K562 (cell line): Measurements from ENCODE around the gene USH2A. TPM values are rescaled to one million over a fixed set of nuclear protein-coding genes. Genes with fewer than 3 reads are reported as not detected.

ENCODE experiments used
- ATAC-seq: fragments of 200-7000 bp; cut with Tn5 transposase; 3 replicates; pipeline ENCODE4 v1.9.1; 2020; ENCODE audit warnings: moderate library complexity
- BruUV-seq: library from RNA; stranded (reverse); fragments of 400-500 nt; replicated peaks from 2 replicates; lab custom pipeline; 2021; lab: Mats Ljungman, UMichigan
- CTCF ChIA-PET: fragments of 300-600 bp; formaldehyde crosslinking; extraction: SDS; loops from one replicate; lab custom pipeline; 2021; ENCODE audit warnings: low intra/inter-chr PET ratio; lab: Yijun Ruan, JAX
- POLR2A ChIA-PET: fragments of 300-600, 350-650 bp; sonication (Branson Sonifier 250); formaldehyde crosslinking; extraction: SDS; loops from one replicate; lab custom pipeline; 2021; ENCODE audit warnings: antibody characterized with exemption, inconsistent platforms; lab: Yijun Ruan, JAX
- DNase-seq, 4 experiments: peaks; one replicate each; pipeline versions ENCODE4 v3.0.0 to v3.0.0-alpha.2; 2011 to 2018; ENCODE audit warnings: low spot score in 3 of 4, mixed read lengths in 3 of 4; ENCODE audit errors: extremely low read depth in 1 of 4
- FAIRE-seq: peaks from 2 replicates; lab custom pipeline; 2011; peaks lifted over from hg19 to GRCh38; lab: Jason Lieb, UNC
- H2AFZ ChIP-seq: 2 replicates; pipeline ENCODE4 v1.6.0; 2011; ENCODE audit warnings: low read depth, low read length, control low read depth, inconsistent platforms
- H3K27ac ChIP-seq: fragments of 200-600 bp; 3 replicates; pipeline ENCODE4 v1.8.0; 2011; ENCODE audit warnings: low read depth, mild to moderate bottlenecking, control low read depth, inconsistent platforms, low read length, moderate library complexity, mixed read lengths; ENCODE audit errors: extremely low read depth
- H3K27me3 ChIP-seq, 2 experiments: fragments of 300-600 bp in 1 of 2; 2 replicates in 1 of 2; 3 replicates in 1 of 2; pipeline versions ENCODE4 v1.6.0 to v1.8.0; 2011; ENCODE audit warnings: inconsistent platforms in 2 of 2, low read length in 2 of 2, mild to moderate bottlenecking in 1 of 2, mixed read lengths in 1 of 2, moderate library complexity in 1 of 2; ENCODE audit not compliant: control insufficient read depth in 2 of 2, insufficient read depth in 2 of 2
- H3K36me3 ChIP-seq: fragments of 300-600 bp; 3 replicates; pipeline ENCODE4 v1.8.0; 2011; ENCODE audit warnings: mild to moderate bottlenecking, low read length, inconsistent platforms; ENCODE audit not compliant: control insufficient read depth, insufficient read depth
- H3K4me1 ChIP-seq, 2 experiments: fragments of 200-600 bp in 1 of 2; replicated peaks in 1 of 2; 2 replicates in 1 of 2; 3 replicates in 1 of 2; pipeline versions ENCODE4 v1.5.1 to v1.8.0; 2011; ENCODE audit warnings: inconsistent platforms in 2 of 2, low read length in 2 of 2, mild to moderate bottlenecking in 1 of 2, mixed read lengths in 1 of 2, moderate library complexity in 1 of 2; ENCODE audit not compliant: control insufficient read depth in 2 of 2, insufficient read depth in 2 of 2
- H3K4me2 ChIP-seq: 2 replicates; pipeline ENCODE4 v1.6.1; 2011; ENCODE audit warnings: low read length, control low read depth, inconsistent platforms, mixed read lengths; ENCODE audit not compliant: insufficient read depth
- H3K4me3 ChIP-seq: fragments of 200-600 bp; sonication (generic), shearing (Covaris generic); 2 replicates; pipeline ENCODE4 v1.5.1; 2016; ENCODE audit warnings: control low read depth, inconsistent platforms
- H3K79me2 ChIP-seq: fragments of 200-600 bp; 3 replicates; pipeline ENCODE4 v1.8.0; 2011; ENCODE audit warnings: low read length, inconsistent platforms; ENCODE audit not compliant: control insufficient read depth, insufficient read depth
- H3K9ac ChIP-seq, 2 experiments: 2 replicates each; pipeline versions ENCODE4 v1.6.0 to v1.6.1; 2011; ENCODE audit warnings: low read depth in 2 of 2, low read length in 2 of 2, control low read depth in 1 of 2, inconsistent platforms in 1 of 2, mild to moderate bottlenecking in 1 of 2, mixed read lengths in 1 of 2; ENCODE audit not compliant: insufficient read depth in 1 of 2
- H3K9me1 ChIP-seq: one replicate; pipeline ENCODE4 v1.6.0; 2011; ENCODE audit warnings: inconsistent platforms, mild to moderate bottlenecking, low read length, moderate library complexity; ENCODE audit not compliant: control insufficient read depth, insufficient read depth
- H3K9me3 ChIP-seq: replicated peaks from 2 replicates; pipeline ENCODE4 v1.5.1; 2011; ENCODE audit warnings: low read depth, low read length, inconsistent platforms; ENCODE audit not compliant: control insufficient read depth, insufficient read depth
- H4K20me1 ChIP-seq: replicated peaks from 2 replicates; pipeline ENCODE4 v1.6.1; 2011; ENCODE audit warnings: low read length, inconsistent platforms, mixed read lengths; ENCODE audit not compliant: control insufficient read depth, insufficient read depth
- CREM ChIP-seq: IDR thresholded peaks from 2 replicates; pipeline ENCODE4 v1.6.1; 2014; ENCODE audit warnings: antibody characterized with exemption, low read depth
- CXXC5 ChIP-seq: fragments of 250-450 bp; sonication (Bioruptor Pico); IDR thresholded peaks from 2 replicates; pipeline ENCODE4 v1.8.0; 2022; ENCODE audit warnings: inconsistent platforms, mild to moderate bottlenecking, moderate library complexity
- KAT8 ChIP-seq: fragments of 450-650 bp; IDR thresholded peaks from 2 replicates; pipeline ENCODE4 v1.6.1; 2016; ENCODE audit warnings: low read depth, mild to moderate bottlenecking
- MTA3 ChIP-seq: fragments of 450-650 bp; formaldehyde crosslinking; IDR thresholded peaks from 2 replicates; pipeline ENCODE4 v1.6.1; 2017; ENCODE audit warnings: mild to moderate bottlenecking, borderline replicate concordance
- NFIX ChIP-seq: fragments of 250-450 bp; sonication (Bioruptor Pico); IDR thresholded peaks from 2 replicates; pipeline ENCODE4 v1.4.0; 2020; ENCODE audit warnings: low read depth, mild to moderate bottlenecking, moderate library complexity
- RHOXF2B ChIP-seq: fragments of 250-450 bp; sonication (Bioruptor Pico); conservative IDR thresholded peaks from 2 replicates; pipeline ENCODE4 v1.5.1; 2021
- SP2 ChIP-seq: IDR thresholded peaks from 2 replicates; pipeline ENCODE4 v1.6.1; 2011; ENCODE audit warnings: mild to moderate bottlenecking, low read depth, low read length, moderate library complexity; ENCODE audit not compliant: poor library complexity, severe bottlenecking; ENCODE audit errors: extremely low read depth
- ZNF347 ChIP-seq: fragments of 450-650 bp; formaldehyde crosslinking; IDR thresholded peaks from 2 replicates; pipeline ENCODE4 v1.4.0; 2020; ENCODE audit warnings: low read depth, mild to moderate bottlenecking, moderate library complexity
- ZNF57 ChIP-seq: fragments of 450-650 bp; formaldehyde crosslinking; IDR thresholded peaks from 2 replicates; pipeline ENCODE4 v1.4.0; 2020; ENCODE audit warnings: mild to moderate bottlenecking, moderate library complexity
- ZNF586 ChIP-seq: fragments of 450-650 bp; formaldehyde crosslinking; conservative IDR thresholded peaks from 2 replicates; pipeline ENCODE4 v1.4.0; 2020; ENCODE audit warnings: mild to moderate bottlenecking, moderate library complexity
- WGBS: fragments of 100-300 bp; shearing (Covaris generic); methylation state at CpG from one replicate; pipeline ENCODE4 v1.1.6; 2016; ENCODE audit warnings: low coverage, mixed read lengths; ENCODE audit not compliant: insufficient coverage; ENCODE audit errors: missing lambda C conversion rate; 5-methylcytosine and 5-hydroxymethylcytosine counted together
- in situ Hi-C: fragments of 300-500 bp; cut with MboI; formaldehyde crosslinking; loops from 4 replicates; pipeline ENCODE4 v1.15.0; 2018; ENCODE audit warnings: inconsistent platforms, mixed read lengths
- intact Hi-C: fragments of 100-400 bp; cut with micrococcal nuclease; formaldehyde crosslinking; loops from 2 replicates; pipeline ENCODE4 v1.14.2; 2022
- polyA plus RNA-seq, 8 experiments: library from polyadenylated mRNA; depleted of rRNA in 4 of 8; stranded (reverse) in 5 of 8; unstranded in 3 of 8; fragments of >200 nt; fragmentation: Nextera tagmentation in 2 of 8; fragmentation: Illumina TruSeq in 1 of 8; extraction: Ambion mirVana in 2 of 8; extraction: Trizol in 1 of 8; gene quantifications; 2 replicates each; pipeline versions ENCODE4 v1.2.1 to v1.2.3, GENCODE V29; 2011 to 2014; ENCODE audit warnings: inconsistent platforms in 1 of 8, missing spikeins in 1 of 8
- total RNA-seq, 7 experiments: library from RNA; depleted of rRNA in 6 of 7; stranded (reverse); fragments of >200 nt in 6 of 7; fragmentation: Illumina TruSeq in 2 of 7; extraction: Trizol in 2 of 7; gene quantifications; 2 replicates each; pipeline versions ENCODE4 v1.2.1 to v1.2.3, GENCODE V29; 2011 to 2021; ENCODE audit warnings: low replicate concordance in 1 of 7
- TF ChIP-seq, protein P1 (sequence below): fragments of 150-350 bp; conservative IDR thresholded peaks from 2 replicates; pipeline ENCODE4 v1.6.1; 2014; ENCODE audit warnings: low read length

USH2A gene
- total and polyA plus RNA-seq, 9 of the 15 experiments (the other 6 are each of a cell fraction or from before 2014, with no cell fraction given): under 0.01 TPM; not detected in 7

DNA sequence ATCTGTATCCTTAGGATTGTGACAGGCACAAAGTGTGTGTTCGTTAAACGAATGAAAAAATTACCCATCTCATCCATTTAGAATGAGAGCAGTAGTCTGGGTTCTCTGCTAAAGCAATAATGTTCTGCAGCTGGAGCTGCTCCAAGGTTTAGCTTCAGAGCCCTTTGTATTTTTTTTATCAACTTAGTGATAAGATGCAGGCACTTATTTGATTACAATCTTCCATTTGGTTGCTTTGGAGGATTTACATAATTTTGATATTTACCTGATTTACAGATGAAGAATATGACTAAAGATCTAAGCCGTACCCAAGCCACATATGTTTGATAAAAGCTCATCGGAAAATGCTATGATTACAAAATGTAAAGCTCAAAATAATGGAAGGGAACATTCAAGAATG lies 654.9 kb downstream of the USH2A start:
- CTCF ChIA-PET: no interaction called here
- no peaks in the 10 kb centered on the region for H3K79me2 ChIP-seq
- no peak overlapping the region for H3K9ac ChIP-seq
- intact Hi-C loops (no loop called here), in situ Hi-C loops (no loop called here)
- TF ChIP-seq ZNF347 (CRISPR knock-in tag) (no peak), CXXC5 (CRISPR knock-in tag) (no peak), NFIX (CRISPR knock-in tag) (no peak)
- DNase-seq (no peak), ATAC-seq (no peak), FAIRE-seq (no peak)
- H3K4me1 ChIP-seq: no peaks in the 10 kb centered on the region
- BruUV-seq: no TSS peak
- WGBS: 0% methylated on average over 4 of the region's 4 CpGs
- H3K4me3 ChIP-seq: no peak overlapping the region
- no peaks in the 10 kb centered on the region for H3K9me1 ChIP-seq
- no peaks in the 10 kb centered on the region for H3K36me3 ChIP-seq
- no peaks in the 10 kb centered on the region for H4K20me1 ChIP-seq
- no peak overlapping the region for H3K4me2 ChIP-seq
- no peak overlapping the region for H3K27ac ChIP-seq
- no peaks in the 10 kb centered on the region; the same call in 1 of the 2 replicates for H3K9me3 ChIP-seq
- POLR2A ChIA-PET: no interaction called here
- H2AFZ ChIP-seq: no peak overlapping the region
- no peaks in the 10 kb centered on the region for H3K27me3 ChIP-seq

DNA sequence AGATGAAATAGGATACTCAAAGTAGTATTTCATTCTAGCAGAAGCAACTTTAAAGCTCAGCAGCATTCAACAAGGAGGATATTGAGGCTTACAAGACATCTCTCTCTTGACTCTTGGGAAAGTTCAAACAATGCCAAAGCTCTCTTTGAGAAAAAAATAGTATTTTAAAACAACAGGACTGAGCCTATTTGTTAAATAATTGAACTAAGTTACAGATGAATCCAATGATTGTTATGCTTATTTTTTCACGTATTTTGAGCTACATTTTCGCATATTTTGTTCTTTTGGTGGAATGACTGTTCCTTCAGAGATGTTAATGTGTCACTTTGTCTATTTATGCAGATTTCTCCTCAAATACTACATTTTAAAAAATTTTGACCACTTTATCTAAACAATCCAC lies 655.5 kb downstream of the USH2A start:
- H3K27me3 ChIP-seq: no peaks in the 10 kb centered on the region
- ChIA-PET CTCF (no interaction called here), POLR2A (no interaction called here)
- H3K27ac ChIP-seq: no peak overlapping the region
- no peak overlapping the region for H3K9ac ChIP-seq
- H3K4me3 ChIP-seq: no peak overlapping the region
- no TSS peak for BruUV-seq
- FAIRE-seq: no peak
- no peaks in the 10 kb centered on the region for H3K9me1 ChIP-seq
- no peak overlapping the region for H3K4me2 ChIP-seq
- in situ Hi-C loops: no loop called here
- H3K36me3 ChIP-seq: no peaks in the 10 kb centered on the region
- intact Hi-C loops: no loop called here
- WGBS: 0% methylated on average over 2 of the region's 2 CpGs
- H3K9me3 ChIP-seq: no peaks in the 10 kb centered on the region; the same call in 1 of the 2 replicates
- no peak for DNase-seq
- H3K4me1 ChIP-seq: no peaks in the 10 kb centered on the region
- H3K79me2 ChIP-seq: no peaks in the 10 kb centered on the region
- ATAC-seq: no peak
- no peaks in the 10 kb centered on the region for H4K20me1 ChIP-seq
- H2AFZ ChIP-seq: no peak overlapping the region
- TF ChIP-seq ZNF57 (no peak), ZNF586 (CRISPR knock-in tag) (no peak), MTA3 (no peak), KAT8 (no peak), CREM (no peak), SP2 (no peak), RHOXF2B (CRISPR knock-in tag) (no peak)
- TF ChIP-seq, protein P1, sequence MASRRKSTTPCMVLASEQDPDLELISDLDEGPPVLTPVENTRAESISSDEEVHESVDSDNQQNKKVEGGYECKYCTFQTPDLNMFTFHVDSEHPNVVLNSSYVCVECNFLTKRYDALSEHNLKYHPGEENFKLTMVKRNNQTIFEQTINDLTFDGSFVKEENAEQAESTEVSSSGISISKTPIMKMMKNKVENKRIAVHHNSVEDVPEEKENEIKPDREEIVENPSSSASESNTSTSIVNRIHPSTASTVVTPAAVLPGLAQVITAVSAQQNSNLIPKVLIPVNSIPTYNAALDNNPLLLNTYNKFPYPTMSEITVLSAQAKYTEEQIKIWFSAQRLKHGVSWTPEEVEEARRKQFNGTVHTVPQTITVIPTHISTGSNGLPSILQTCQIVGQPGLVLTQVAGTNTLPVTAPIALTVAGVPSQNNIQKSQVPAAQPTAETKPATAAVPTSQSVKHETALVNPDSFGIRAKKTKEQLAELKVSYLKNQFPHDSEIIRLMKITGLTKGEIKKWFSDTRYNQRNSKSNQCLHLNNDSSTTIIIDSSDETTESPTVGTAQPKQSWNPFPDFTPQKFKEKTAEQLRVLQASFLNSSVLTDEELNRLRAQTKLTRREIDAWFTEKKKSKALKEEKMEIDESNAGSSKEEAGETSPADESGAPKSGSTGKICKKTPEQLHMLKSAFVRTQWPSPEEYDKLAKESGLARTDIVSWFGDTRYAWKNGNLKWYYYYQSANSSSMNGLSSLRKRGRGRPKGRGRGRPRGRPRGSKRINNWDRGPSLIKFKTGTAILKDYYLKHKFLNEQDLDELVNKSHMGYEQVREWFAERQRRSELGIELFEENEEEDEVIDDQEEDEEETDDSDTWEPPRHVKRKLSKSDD: no peak
